Liver (tissue), 9 donors: ENCODE results near the gene EML6. TPM values are rescaled to one million over a fixed set of nuclear protein-coding genes. Genes with fewer than 3 reads are reported as not detected.

ENCODE experiments used
- DNase-seq: peaks from one replicate; pipeline ENCODE4 v3.0.0-alpha.2; 2017; ENCODE audit warnings: low spot score
- H3K27ac ChIP-seq, 2 donors: one replicate each; pipeline ENCODE4 v1.7.0; 2013; ENCODE audit warnings: inconsistent platforms in 2 of 2, low read length in 2 of 2, control low read depth in 1 of 2, low read depth in 1 of 2, mild to moderate bottlenecking in 1 of 2
- H3K27me3 ChIP-seq, 4 donors: one replicate each; pipeline versions ENCODE4 v1.6.1 to v1.7.0; 2013; ENCODE audit warnings: low read length in 3 of 4, inconsistent platforms in 1 of 4, mild to moderate bottlenecking in 1 of 4, moderate library complexity in 1 of 4; ENCODE audit not compliant: control insufficient read depth in 4 of 4, insufficient read depth in 4 of 4
- H3K36me3 ChIP-seq, 4 donors: one replicate each; pipeline versions ENCODE4 v1.6.1 to v1.7.0; 2013; ENCODE audit warnings: low read length in 3 of 4, mild to moderate bottlenecking in 3 of 4, low read depth in 1 of 4, moderate library complexity in 1 of 4; ENCODE audit not compliant: control insufficient read depth in 4 of 4, insufficient read depth in 3 of 4
- H3K4me1 ChIP-seq, 4 donors: one replicate each; pipeline versions ENCODE4 v1.6.1 to v1.7.0; 2013; ENCODE audit warnings: low read length in 3 of 4, mild to moderate bottlenecking in 3 of 4, moderate library complexity in 1 of 4; ENCODE audit not compliant: control insufficient read depth in 4 of 4, insufficient read depth in 4 of 4
- H3K4me3 ChIP-seq, 3 donors: one replicate each; pipeline versions ENCODE4 v1.6.1 to v1.7.0; 2013; ENCODE audit warnings: low read length in 3 of 3, control low read depth in 1 of 3, low read depth in 1 of 3, mild to moderate bottlenecking in 1 of 3
- H3K9ac ChIP-seq, 2 donors: one replicate each; pipeline ENCODE4 v1.7.0; 2013; ENCODE audit warnings: low read length in 2 of 2, mild to moderate bottlenecking in 2 of 2, moderate library complexity in 2 of 2, control low read depth in 1 of 2, low read depth in 1 of 2
- H3K9me3 ChIP-seq, 4 donors: one replicate each; pipeline versions ENCODE4 v1.6.1 to v1.7.0; 2013; ENCODE audit warnings: low read length in 3 of 4; ENCODE audit not compliant: control insufficient read depth in 4 of 4
- ATF3 ChIP-seq: IDR thresholded peaks from 2 replicates; pipeline ENCODE4 v1.6.1; 2016; ENCODE audit warnings: antibody characterized with exemption
- CTCF ChIP-seq: fragments of 150-350 bp; IDR thresholded peaks from 2 replicates; pipeline ENCODE4 v1.5.1; 2017; ENCODE audit warnings: improper control_type of control experiment, low read depth, low read length; ENCODE audit not compliant: missing input control
- EGR1 ChIP-seq, 2 donors: IDR thresholded peaks; 2 replicates each; pipeline ENCODE4 v1.6.1; 2016 to 2018; ENCODE audit warnings: antibody characterized with exemption in 2 of 2, low read depth in 2 of 2
- FOXA1 ChIP-seq: IDR thresholded peaks from 2 replicates; pipeline ENCODE4 v1.6.1; 2016; ENCODE audit warnings: antibody characterized with exemption
- FOXA2 ChIP-seq: IDR thresholded peaks from 2 replicates; pipeline ENCODE4 v1.6.1; 2016; ENCODE audit warnings: antibody characterized with exemption
- GABPA ChIP-seq, 2 donors: IDR thresholded peaks in 1 of 2; conservative IDR thresholded peaks in 1 of 2; 2 replicates each; pipeline ENCODE4 v1.6.1; 2016; ENCODE audit warnings: antibody characterized with exemption in 2 of 2, mild to moderate bottlenecking in 1 of 2, moderate library complexity in 1 of 2
- HNF4A ChIP-seq, 2 donors: conservative IDR thresholded peaks; 2 replicates each; pipeline ENCODE4 v1.6.1; 2016; ENCODE audit warnings: antibody characterized with exemption in 2 of 2, mild to moderate bottlenecking in 2 of 2
- HNF4G ChIP-seq: IDR thresholded peaks from 2 replicates; pipeline ENCODE4 v1.6.1; 2016; ENCODE audit warnings: antibody characterized with exemption
- JUND ChIP-seq, 2 donors: IDR thresholded peaks; 2 replicates each; pipeline ENCODE4 v1.6.1; 2016; ENCODE audit warnings: antibody characterized with exemption in 2 of 2
- MAX ChIP-seq: IDR thresholded peaks from 2 replicates; pipeline ENCODE4 v1.6.1; 2016; ENCODE audit warnings: antibody characterized with exemption
- NR2F2 ChIP-seq: IDR thresholded peaks from 2 replicates; pipeline ENCODE4 v1.6.1; 2016; ENCODE audit warnings: antibody characterized with exemption
- RAD21 ChIP-seq, 2 donors: IDR thresholded peaks; 2 replicates each; pipeline ENCODE4 v1.6.1; 2016; ENCODE audit warnings: antibody characterized with exemption in 2 of 2, mild to moderate bottlenecking in 2 of 2
- REST ChIP-seq: IDR thresholded peaks from 2 replicates; pipeline ENCODE4 v1.6.1; 2016; ENCODE audit warnings: antibody characterized with exemption, mild to moderate bottlenecking
- RXRA ChIP-seq, 2 donors: IDR thresholded peaks; 2 replicates each; pipeline ENCODE4 v1.6.1; 2017 to 2018; ENCODE audit warnings: antibody characterized with exemption in 2 of 2, mild to moderate bottlenecking in 1 of 2
- SP1 ChIP-seq: IDR thresholded peaks from 2 replicates; pipeline ENCODE4 v1.6.1; 2018; ENCODE audit warnings: antibody characterized with exemption, mild to moderate bottlenecking
- TAF1 ChIP-seq: conservative IDR thresholded peaks from 2 replicates; pipeline ENCODE4 v1.6.1; 2016; ENCODE audit warnings: antibody characterized with exemption, mild to moderate bottlenecking
- YY1 ChIP-seq: IDR thresholded peaks from 2 replicates; pipeline ENCODE4 v1.6.1; 2016; ENCODE audit warnings: antibody characterized with exemption, mild to moderate bottlenecking
- ZBTB33 ChIP-seq: IDR thresholded peaks from 2 replicates; pipeline ENCODE4 v1.6.1; 2016; ENCODE audit warnings: antibody characterized with exemption
- WGBS: extraction: QIAGEN DNeasy Blood & Tissue Kit; methylation state at CpG from one replicate; pipeline ENCODE4 v1.1.7; 2013; 5-methylcytosine and 5-hydroxymethylcytosine counted together
- polyA plus RNA-seq, 2 donors: library from polyadenylated mRNA; stranded (reverse) in 1 of 2; unstranded in 1 of 2; fragments of 200-250 nt in 1 of 2; fragments of >200 nt in 1 of 2; fragmentation: Nextera tagmentation in 1 of 2; extraction: Ambion mirVana in 1 of 2; gene quantifications; one replicate each; pipeline versions ENCODE4 v1.2.1 to v1.2.3, GENCODE V29; 2013 to 2015
- total RNA-seq, 2 donors: library from RNA; depleted of rRNA; stranded (reverse); fragments of >200 nt; gene quantifications; one replicate each; pipeline ENCODE4 v1.2.3, GENCODE V29; 2014
- donor health status: healthy.
- donor health status: healthy.
- donor health status: healthy.
- donor health status: healthy.
- donor health status: healthy.

Gene EML6
- total and polyA plus RNA-seq, 4 donors, result 0.33 to 3.0 (median 1.4) TPM

- TF ChIP-seq ZBTB33, result no peak
- no peak for TF ChIP-seq CTCF
- TF ChIP-seq ATF3, result no peak
- TF ChIP-seq NR2F2, result no peak
Measured at GRCh38 chr2:54968561-54969218, 245.2 kb downstream of the EML6 start (continued).

- no peak for DNase-seq
- TF ChIP-seq YY1 (no peak), CTCF (no peak), HNF4A (conservative IDR thresholded peaks at IDR 0.05) (no peak), TAF1 (no peak), FOXA1 (no peak), HNF4G (no peak), FOXA2 (no peak), RAD21 (IDR thresholded peaks at IDR 0.05) (no peak), ZBTB33 (no peak), GABPA (IDR thresholded peaks at IDR 0.05 in 1 of 2, conservative IDR thresholded peaks at IDR 0.05 in 1 of 2) (no peak), MAX (no peak), ATF3 (no peak), RXRA (IDR thresholded peaks at IDR 0.05) (no peak), NR2F2 (no peak), EGR1 (IDR thresholded peaks at IDR 0.05; ENCODE audit: low read depth in 2 of 2) (no peak), JUND (IDR thresholded peaks at IDR 0.05) (no peak), SP1 (no peak), REST (no peak)
- Histone ChIP-seq H3K36me3 (peaks cover 0 to 18% (median 12%) of the 10 kb centered on the region in 4 donors), H3K9me3 (no peaks in the 10 kb centered on the region), H3K4me1 (no peaks in the 10 kb centered on the region), H3K4me3 (no peak overlapping the region), H3K27me3 (no peaks in the 10 kb centered on the region), H3K27ac (no peak overlapping the region), H3K9ac (no peak overlapping the region)
- 86% methylated on average over 4 of the region's 4 CpGs for WGBS
Measured at GRCh38 chr2:54969295-54969939, 246.0 kb downstream of the EML6 start.
